Measurements from ENCODE around the gene HCN2. TPM values are rescaled to one million over a fixed set of nuclear protein-coding genes. Genes with fewer than 3 reads are reported as not detected.
A peak's percentile ranks its signal among the peaks of the same experiment; 100 is the strongest.

HCN2 gene
- total and polyA plus RNA-seq, 2 of the 13 experiments (the other 11 are each of a cell fraction or from before 2014, with no cell fraction given) = 0.01 TPM; not detected in 1

- peaks cover 0 to 2% of the 10 kb centered on the region in 2 experiments; a peak in 2 of 5 replicates for H3K36me3 ChIP-seq (replicated peaks in 1 of 2; ENCODE audit: control insufficient read depth in 1 of 2, insufficient read depth in 2 of 2, low read length in 2 of 2)
- H3K9ac ChIP-seq (ENCODE audit: insufficient read depth, low read depth, low read length) = peak overlapping the region; percentile 70
- WGBS (ENCODE audit: low lambda C conversion rate) = under 1% methylated on average over 44 of the region's 45 CpGs
- DNase-seq (ENCODE audit: low spot score) (peak; percentile 61), FAIRE-seq (peak; percentile 34), ATAC-seq (peak; percentile 42)
- BruUV-seq (replicated peaks) = no TSS peak
- H3K27me3 ChIP-seq (ENCODE audit: control insufficient read depth in 1 of 2, insufficient read depth in 2 of 2, low read length in 2 of 2) = no peaks in the 10 kb centered on the region; a peak in 1 of 5 replicates
- CTCF ChIA-PET (ENCODE audit: low intra/inter-chr PET ratio, low total read pairs) = no interaction called here
- H3K4me2 ChIP-seq (ENCODE audit: low read depth, low read length) = peak overlapping the region; percentile 92
- no peaks in the 10 kb centered on the region for H3K9me3 ChIP-seq (ENCODE audit: low read length)
- peaks cover 31% of the 10 kb centered on the region for H3K4me1 ChIP-seq (ENCODE audit: insufficient read depth, low read length)
- H3K79me2 ChIP-seq (ENCODE audit: insufficient read depth, low read length) = peaks cover 37% of the 10 kb centered on the region
- peak overlapping the region; percentile 95 for H3K27ac ChIP-seq (ENCODE audit: extremely low read length, insufficient read depth, low read length)
- in situ Hi-C loops (cut with HindIII; ENCODE audit: extremely low pct_ligation_motif_present, low pct_unique_long_range_greater_than_20kb) = no loop called here
- H4K20me1 ChIP-seq (ENCODE audit: insufficient read depth, low read length) = peaks cover 30% of the 10 kb centered on the region
- intact Hi-C loops (cut with micrococcal nuclease; ENCODE audit: unreplicated experiment) = loop anchor here (2.0 kb wide), 1 partner anchor 20 kb away; no protein-coding TSS in a partner anchor
- POLR2A ChIA-PET = interaction anchor here (0.7 to 4.3 kb wide), 5 partner anchors 15 to 64 kb away, joined by 3 to 45 read pairs (median 16); partner anchors contain the start of genes CDC34 and POLRMT
- H2AFZ ChIP-seq (ENCODE audit: low read length) = no peak overlapping the region
- peak overlapping the region; percentile 64 to 96 (median 80) for H3K4me3 ChIP-seq (replicated peaks in 1 of 3; ENCODE audit: insufficient read depth in 1 of 3, low read depth in 2 of 3, low read length in 3 of 3)
- no peak for TF ChIP-seq ZNF569 (CRISPR knock-in tag; IDR thresholded peaks at IDR 0.05; ENCODE audit: borderline replicate concordance)
- TF ChIP-seq BRD4 (CRISPR knock-in tag; IDR thresholded peaks at IDR 0.05) = peak; percentile 41; the same call in 1 of the 2 replicates
- TF ChIP-seq RBM39 (IDR thresholded peaks at IDR 0.05; ENCODE audit: low read depth, low read length, poor library complexity, severe bottlenecking) = peak; percentile 36
- peak; percentile 66; the same call in 1 of the 2 replicates for TF ChIP-seq HBP1 (CRISPR knock-in tag; IDR thresholded peaks at IDR 0.05; ENCODE audit: low read depth)
- no peak for TF ChIP-seq ZNF724P (CRISPR knock-in tag; IDR thresholded peaks at IDR 0.05; ENCODE audit: borderline replicate concordance)
- TF ChIP-seq EP300 (IDR thresholded peaks at IDR 0.05; ENCODE audit: low read depth in 2 of 2, low read length in 2 of 2) = 0 out of 4 replicates have a peak, but pooled peaks of 1 of the 2 experiments have one; percentile 13
- TF ChIP-seq EP300 (CRISPR knock-in tag; IDR thresholded peaks at IDR 0.05; ENCODE audit: borderline replicate concordance) = 0 out of 2 replicates have a peak, but pooled peaks have one; percentile 10
- no peak for TF ChIP-seq ZFP62 (CRISPR knock-in tag; IDR thresholded peaks at IDR 0.05)
- TF ChIP-seq ZNF777 (CRISPR knock-in tag; IDR thresholded peaks at IDR 0.05) = peak; percentile 85; the same call in 1 of the 2 replicates
- peak; percentile 48 for TF ChIP-seq BCL6 (CRISPR knock-in tag; IDR thresholded peaks at IDR 0.05)
- peak; percentile 91 for TF ChIP-seq MTA1 (CRISPR knock-in tag; IDR thresholded peaks at IDR 0.05; ENCODE audit: borderline replicate concordance)
- 0 out of 2 replicates have a peak, but pooled peaks have one; percentile 33 for TF ChIP-seq RNF2 (conservative IDR thresholded peaks at IDR 0.05; ENCODE audit: low read depth)
- no peak for TF ChIP-seq ZC3H4 (CRISPR knock-in tag; IDR thresholded peaks at IDR 0.05; ENCODE audit: borderline replicate concordance)
- peak; percentile 73 for TF ChIP-seq FOXO1 (CRISPR knock-in tag; IDR thresholded peaks at IDR 0.05)
- TF ChIP-seq HOXA3 (CRISPR knock-in tag; IDR thresholded peaks at IDR 0.05) = peak; percentile 35; the same call in 1 of the 2 replicates
- 0 out of 2 replicates have a peak, but pooled peaks have one; percentile 34 for TF ChIP-seq ZNF766 (CRISPR knock-in tag; IDR thresholded peaks at IDR 0.05; ENCODE audit: borderline replicate concordance)
- TF ChIP-seq ZBTB4 (CRISPR knock-in tag; IDR thresholded peaks at IDR 0.05; ENCODE audit: borderline replicate concordance) = peak; percentile 56; the same call in 1 of the 2 replicates
- peak; percentile 80 for TF ChIP-seq E2F1 (CRISPR knock-in tag; IDR thresholded peaks at IDR 0.05)
Observed at GRCh38 chr19:570937-571565, 18.6 kb upstream of the HCN2 start.

Data from HepG2 (cell line).